Neuronal stem cell (in vitro differentiated cells): Measurements from ENCODE around the gene KBTBD13.
"Not testable (repeated sequence)": the region's sequence is repeated elsewhere in the genome, so short reads cannot be mapped to it uniquely, and the experiment has no call there.

ENCODE experiments used
- DNase-seq: peaks from one replicate; pipeline ENCODE4 v3.0.0-alpha.2; 2013; ENCODE audit warnings: low spot score
- H2AFZ ChIP-seq: one replicate; pipeline ENCODE4 v1.6.1; 2013; ENCODE audit warnings: mild to moderate bottlenecking, low read length, inconsistent platforms
- H2AK5ac ChIP-seq: 2 replicates; pipeline ENCODE4 v1.6.1; 2013; ENCODE audit warnings: low read depth, mild to moderate bottlenecking, inconsistent platforms, low read length, moderate library complexity, mixed read lengths
- H2BK120ac ChIP-seq: 2 replicates; pipeline ENCODE4 v1.6.1; 2013; ENCODE audit warnings: low read depth, mild to moderate bottlenecking, inconsistent platforms, low read length, moderate library complexity, mixed read lengths
- H2BK12ac ChIP-seq: one replicate; pipeline ENCODE4 v1.6.1; 2013; ENCODE audit warnings: low read length, inconsistent platforms
- H2BK15ac ChIP-seq: 2 replicates; pipeline ENCODE4 v1.6.1; 2013; ENCODE audit warnings: mild to moderate bottlenecking, low read length, inconsistent platforms, mixed read lengths
- H2BK5ac ChIP-seq: one replicate; pipeline ENCODE4 v1.6.1; 2013; ENCODE audit warnings: inconsistent platforms, mild to moderate bottlenecking, low read length, moderate library complexity
- H3K14ac ChIP-seq: one replicate; pipeline ENCODE4 v1.6.1; 2013; ENCODE audit warnings: low read length, inconsistent platforms
- H3K18ac ChIP-seq: 2 replicates; pipeline ENCODE4 v1.6.1; 2013; ENCODE audit warnings: low read length, inconsistent platforms
- H3K23ac ChIP-seq: 2 replicates; pipeline ENCODE4 v1.6.1; 2013; ENCODE audit warnings: low read depth, mild to moderate bottlenecking, mixed read lengths, low read length, inconsistent platforms; ENCODE audit not compliant: poor library complexity
- H3K27ac ChIP-seq: replicated peaks from 3 replicates; pipeline ENCODE4 v1.5.1; 2013; ENCODE audit warnings: low read length, inconsistent platforms
- H3K27me3 ChIP-seq, 3 experiments: 2 replicates each; pipeline ENCODE4 v1.6.1; 2013; ENCODE audit warnings: low read length in 3 of 3, mild to moderate bottlenecking in 2 of 3, inconsistent platforms in 1 of 3, low read depth in 1 of 3, mixed read lengths in 1 of 3, moderate library complexity in 1 of 3; ENCODE audit not compliant: control insufficient read depth in 3 of 3, insufficient read depth in 3 of 3
- H3K36me3 ChIP-seq, 2 donors: replicated peaks in 1 of 2; 2 replicates each; pipeline ENCODE4 v1.6.1; 2013; ENCODE audit warnings: low read length in 2 of 2; ENCODE audit not compliant: control insufficient read depth in 2 of 2, insufficient read depth in 2 of 2
- H3K4ac ChIP-seq: 2 replicates; pipeline ENCODE4 v1.6.1; 2013; ENCODE audit warnings: inconsistent platforms, mild to moderate bottlenecking, low read length, moderate library complexity
- H3K4me1 ChIP-seq, 2 donors: 1 replicate in 1 of 2; 2 replicates in 1 of 2; pipeline ENCODE4 v1.6.1; 2013; ENCODE audit warnings: low read length in 2 of 2, low read depth in 1 of 2; ENCODE audit not compliant: control insufficient read depth in 2 of 2, insufficient read depth in 1 of 2
- H3K4me2 ChIP-seq: one replicate; pipeline ENCODE4 v1.6.1; 2013; ENCODE audit warnings: mild to moderate bottlenecking, low read length, inconsistent platforms; ENCODE audit not compliant: insufficient read depth, poor library complexity, severe bottlenecking
- H3K4me3 ChIP-seq, 2 donors: 2 replicates each; pipeline ENCODE4 v1.5.1; 2013; ENCODE audit warnings: low read length in 2 of 2, mild to moderate bottlenecking in 2 of 2, inconsistent platforms in 1 of 2, moderate library complexity in 1 of 2
- H3K79me1 ChIP-seq: one replicate; pipeline ENCODE4 v1.6.1; 2013; ENCODE audit warnings: low read depth, mild to moderate bottlenecking, inconsistent platforms, low read length, moderate library complexity
- H3K9ac ChIP-seq: one replicate; pipeline ENCODE4 v1.6.1; 2013; ENCODE audit warnings: mild to moderate bottlenecking, low read depth, low read length, inconsistent platforms; ENCODE audit not compliant: poor library complexity
- H3K9me3 ChIP-seq, 2 donors: replicated peaks in 1 of 2; 2 replicates each; pipeline versions ENCODE3 to v1.6.1; 2013; ENCODE audit warnings: low read length in 2 of 2, mild to moderate bottlenecking in 2 of 2, inconsistent platforms in 1 of 2, low read depth in 1 of 2, mixed read lengths in 1 of 2, moderate library complexity in 1 of 2; ENCODE audit not compliant: control insufficient read depth in 2 of 2, insufficient read depth in 1 of 2
- H4K8ac ChIP-seq: one replicate; pipeline ENCODE4 v1.6.1; 2013; ENCODE audit warnings: low read depth, mild to moderate bottlenecking, inconsistent platforms, low read length, moderate library complexity
- H4K91ac ChIP-seq: one replicate; pipeline ENCODE4 v1.6.1; 2013; ENCODE audit warnings: low read length, low read depth, mild to moderate bottlenecking, inconsistent platforms; ENCODE audit not compliant: poor library complexity
- WGBS, 2 donors: extraction: QIAGEN DNeasy Blood & Tissue Kit; methylation state at CpG; one replicate each; pipeline ENCODE4 v1.1.7; 2013; ENCODE audit warnings: missing lambda C conversion rate in 2 of 2, mixed read lengths in 1 of 2; ENCODE audit not compliant: insufficient read length in 2 of 2, insufficient replicate concordance in 1 of 2; ENCODE audit errors: extremely low coverage in 2 of 2; 5-methylcytosine and 5-hydroxymethylcytosine counted together

The KBTBD13 gene

DNA sequence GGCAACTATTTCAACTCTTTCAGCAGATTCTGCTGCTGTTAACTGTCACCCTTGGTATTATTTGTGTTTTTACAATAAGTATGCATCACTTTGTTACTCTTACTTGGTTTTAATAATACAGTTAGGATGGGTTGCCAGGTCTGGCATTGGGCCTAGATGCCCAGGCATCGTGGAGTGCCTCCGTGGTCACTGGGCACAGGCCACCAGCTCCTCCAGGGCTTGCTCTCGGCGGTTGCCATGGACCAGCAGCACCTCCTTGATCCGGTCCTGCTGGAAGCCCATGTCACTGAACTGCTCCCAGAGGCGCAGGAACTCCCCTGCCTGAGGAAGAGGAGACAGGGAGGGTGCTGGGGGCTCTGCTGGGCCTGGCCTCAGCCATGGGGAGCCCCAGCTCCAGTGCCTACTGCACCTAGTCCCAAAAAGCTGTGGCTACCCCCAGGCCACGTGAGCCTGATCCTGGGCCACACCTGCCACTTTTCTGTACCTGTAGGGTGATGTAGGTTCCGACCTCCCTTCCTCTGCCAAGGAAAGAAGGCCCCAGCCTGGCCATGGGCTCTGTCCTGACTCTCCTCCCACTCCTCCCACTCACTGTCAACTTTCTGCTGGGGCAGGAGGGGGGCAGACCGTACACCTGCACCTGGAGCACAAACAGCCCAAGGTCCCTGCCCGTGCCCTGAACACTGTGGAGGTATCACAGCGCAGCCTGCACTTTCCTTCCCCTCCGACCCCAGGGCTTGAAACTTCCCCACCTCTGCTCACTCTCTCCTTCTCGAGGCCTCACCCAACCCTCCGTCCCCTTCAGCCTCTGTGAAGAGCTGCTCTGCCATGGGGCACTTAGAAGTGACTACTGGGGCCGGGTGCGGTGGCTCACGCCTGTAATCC is 16.6 kb downstream of the KBTBD13 start:
- no peaks in the 10 kb centered on the region for H3K27me3 ChIP-seq
- peaks cover 2 to 12% of the 10 kb centered on the region in 2 donors for H3K36me3 ChIP-seq
- peak overlapping the region; percentile 22 for H2AK5ac ChIP-seq
- WGBS, 2 donors: no CpG with 5 or more reads among the region's 17 CpGs
- no peaks in the 10 kb centered on the region for H3K79me1 ChIP-seq
- no peak overlapping the region for H2BK5ac ChIP-seq
- H3K23ac ChIP-seq: peak overlapping the region; percentile 22
- H3K9me3 ChIP-seq: no peaks in the 10 kb centered on the region
- no peak overlapping the region for H4K8ac ChIP-seq
- H2BK120ac ChIP-seq: no peak overlapping the region
- no peak overlapping the region for H2BK15ac ChIP-seq
- peak overlapping the region; percentile 79 for H3K18ac ChIP-seq
- no peak overlapping the region for H2AFZ ChIP-seq
- H3K4me2 ChIP-seq: no peak overlapping the region
- no peak overlapping the region for H3K4ac ChIP-seq
- H3K4me3 ChIP-seq: no peak overlapping the region
- no peak overlapping the region for H3K9ac ChIP-seq
- no peak for DNase-seq
- no peak overlapping the region for H3K27ac ChIP-seq
- H2BK12ac ChIP-seq: no peak overlapping the region
- no peak overlapping the region for H4K91ac ChIP-seq
- no peak overlapping the region for H3K14ac ChIP-seq
- H3K4me1 ChIP-seq: peaks cover 5 to 14% of the 10 kb centered on the region in 2 donors

GRCh38 chr15:65093793-65094170 is 17.2 kb downstream of the KBTBD13 start:
- H2BK5ac ChIP-seq, H3K4me1 ChIP-seq, H3K4me3 ChIP-seq, H4K91ac ChIP-seq, H3K14ac ChIP-seq, H3K4ac ChIP-seq, H3K27ac ChIP-seq, H2AK5ac ChIP-seq, H3K79me1 ChIP-seq, H2BK120ac ChIP-seq, H4K8ac ChIP-seq, DNase-seq, H2AFZ ChIP-seq, H3K27me3 ChIP-seq, H3K23ac ChIP-seq, H3K4me2 ChIP-seq, H3K9ac ChIP-seq, H3K9me3 ChIP-seq, H2BK15ac ChIP-seq, H3K18ac ChIP-seq, H2BK12ac ChIP-seq: not testable (repeated sequence)
- WGBS, 2 donors: no CpG with 5 or more reads among the region's 13 CpGs
- peaks cover 2 to 18% of the 10 kb centered on the region in 2 donors for H3K36me3 ChIP-seq

GRCh38 chr15:65094294-65094995 is 17.9 kb downstream of the KBTBD13 start:
- no peak overlapping the region for H4K91ac ChIP-seq
- no peaks in the 10 kb centered on the region for H3K79me1 ChIP-seq
- no peak overlapping the region for H2BK12ac ChIP-seq
- H2BK5ac ChIP-seq: no peak overlapping the region
- H3K27ac ChIP-seq: no peak overlapping the region
- H3K36me3 ChIP-seq: peaks cover 2 to 25% of the 10 kb centered on the region in 2 donors
- H2AFZ ChIP-seq: no peak overlapping the region
- peak overlapping the region; percentile 61 for H2BK120ac ChIP-seq
- no peak overlapping the region for H3K4me2 ChIP-seq
- DNase-seq: no peak
- H3K14ac ChIP-seq: no peak overlapping the region
- no peak overlapping the region for H3K4ac ChIP-seq
- H3K4me3 ChIP-seq: no peak overlapping the region
- H3K27me3 ChIP-seq: no peaks in the 10 kb centered on the region
- H3K9me3 ChIP-seq: no peaks in the 10 kb centered on the region
- H3K23ac ChIP-seq: peak overlapping the region; percentile 1
- H3K18ac ChIP-seq: peak overlapping the region; percentile 49
- H3K4me1 ChIP-seq: peaks cover 0 to 4% of the 10 kb centered on the region in 2 donors
- H2BK15ac ChIP-seq: no peak overlapping the region
- WGBS, 2 donors: no CpG with 5 or more reads among the region's 14 CpGs
- H2AK5ac ChIP-seq: peak overlapping the region; percentile 74
- peak overlapping the region; percentile 31 for H3K9ac ChIP-seq
- no peak overlapping the region for H4K8ac ChIP-seq
